Erythroblast (primary cell): Measurements from ENCODE around the gene ACAN.

Experiments
- GATA1 ChIP-seq: IDR thresholded peaks from 2 replicates; pipeline ENCODE4 v1.6.1; 2011; ENCODE audit warnings: low read depth, mild to moderate bottlenecking, control low read depth, low read length, moderate library complexity
- POLR2A ChIP-seq: IDR thresholded peaks from 2 replicates; pipeline ENCODE4 v1.6.1; 2011; ENCODE audit warnings: mild to moderate bottlenecking, low read length

DNA sequence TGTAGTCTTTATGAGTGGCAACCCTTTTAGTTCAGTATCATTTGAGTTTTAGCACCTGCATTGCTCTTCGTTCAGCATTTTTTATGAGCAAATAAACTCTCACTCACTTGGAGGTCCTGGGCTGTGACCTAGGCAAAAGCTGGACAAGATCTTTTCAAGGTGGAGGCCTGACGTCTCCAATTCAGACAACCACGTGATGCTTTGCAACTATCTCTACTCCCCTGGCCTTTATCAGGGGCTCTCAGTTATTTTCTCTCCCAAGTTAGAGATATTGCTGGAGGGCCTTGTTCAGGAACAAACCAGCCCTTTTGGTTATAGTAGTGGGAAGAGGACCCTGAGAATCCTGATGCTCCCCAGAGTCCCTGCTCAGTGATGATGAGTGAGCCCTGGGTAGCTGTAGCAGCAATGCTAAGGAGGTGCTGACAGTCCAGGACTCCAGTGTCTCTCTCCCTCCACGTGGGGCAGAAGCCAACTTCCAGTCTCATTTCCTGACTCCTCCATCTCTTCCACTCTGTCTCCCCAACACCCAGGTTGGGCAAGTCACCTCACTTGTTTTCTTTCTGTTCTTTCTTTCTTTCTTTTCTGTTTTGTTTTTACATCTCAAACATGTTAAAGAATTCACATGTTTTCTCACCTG is 61.7 kb downstream of the ACAN start:
- TF ChIP-seq POLR2A, result no peak
- no peak for TF ChIP-seq GATA1
